K562 (cell line): Measurements from ENCODE around the gene BIVM. TPM values are rescaled to one million over a fixed set of nuclear protein-coding genes. Genes with fewer than 3 reads are reported as not detected.

ENCODE experiments used
- ATAC-seq: fragments of 200-7000 bp; cut with Tn5 transposase; 3 replicates; pipeline ENCODE4 v1.9.1; 2020; ENCODE audit warnings: moderate library complexity
- BruUV-seq: library from RNA; stranded (reverse); fragments of 400-500 nt; replicated peaks from 2 replicates; lab custom pipeline; 2021; lab: Mats Ljungman, UMichigan
- CTCF ChIA-PET: fragments of 300-600 bp; formaldehyde crosslinking; extraction: SDS; loops from one replicate; lab custom pipeline; 2021; ENCODE audit warnings: low intra/inter-chr PET ratio; lab: Yijun Ruan, JAX
- POLR2A ChIA-PET: fragments of 300-600, 350-650 bp; sonication (Branson Sonifier 250); formaldehyde crosslinking; extraction: SDS; loops from one replicate; lab custom pipeline; 2021; ENCODE audit warnings: antibody characterized with exemption, inconsistent platforms; lab: Yijun Ruan, JAX
- DNase-seq, 4 experiments: peaks; one replicate each; pipeline versions ENCODE4 v3.0.0 to v3.0.0-alpha.2; 2011 to 2018; ENCODE audit warnings: low spot score in 3 of 4, mixed read lengths in 3 of 4; ENCODE audit errors: extremely low read depth in 1 of 4
- FAIRE-seq: peaks from 2 replicates; lab custom pipeline; 2011; peaks lifted over from hg19 to GRCh38; lab: Jason Lieb, UNC
- H2AFZ ChIP-seq: 2 replicates; pipeline ENCODE4 v1.6.0; 2011; ENCODE audit warnings: low read depth, low read length, control low read depth, inconsistent platforms
- H3K27ac ChIP-seq: fragments of 200-600 bp; 3 replicates; pipeline ENCODE4 v1.8.0; 2011; ENCODE audit warnings: low read depth, mild to moderate bottlenecking, control low read depth, inconsistent platforms, low read length, moderate library complexity, mixed read lengths; ENCODE audit errors: extremely low read depth
- H3K27me3 ChIP-seq, 2 experiments: fragments of 300-600 bp in 1 of 2; 2 replicates in 1 of 2; 3 replicates in 1 of 2; pipeline versions ENCODE4 v1.6.0 to v1.8.0; 2011; ENCODE audit warnings: inconsistent platforms in 2 of 2, low read length in 2 of 2, mild to moderate bottlenecking in 1 of 2, mixed read lengths in 1 of 2, moderate library complexity in 1 of 2; ENCODE audit not compliant: control insufficient read depth in 2 of 2, insufficient read depth in 2 of 2
- H3K36me3 ChIP-seq: fragments of 300-600 bp; 3 replicates; pipeline ENCODE4 v1.8.0; 2011; ENCODE audit warnings: mild to moderate bottlenecking, low read length, inconsistent platforms; ENCODE audit not compliant: control insufficient read depth, insufficient read depth
- H3K4me1 ChIP-seq, 2 experiments: fragments of 200-600 bp in 1 of 2; replicated peaks in 1 of 2; 2 replicates in 1 of 2; 3 replicates in 1 of 2; pipeline versions ENCODE4 v1.5.1 to v1.8.0; 2011; ENCODE audit warnings: inconsistent platforms in 2 of 2, low read length in 2 of 2, mild to moderate bottlenecking in 1 of 2, mixed read lengths in 1 of 2, moderate library complexity in 1 of 2; ENCODE audit not compliant: control insufficient read depth in 2 of 2, insufficient read depth in 2 of 2
- H3K4me2 ChIP-seq: 2 replicates; pipeline ENCODE4 v1.6.1; 2011; ENCODE audit warnings: low read length, control low read depth, inconsistent platforms, mixed read lengths; ENCODE audit not compliant: insufficient read depth
- H3K4me3 ChIP-seq: fragments of 200-600 bp; sonication (generic), shearing (Covaris generic); 2 replicates; pipeline ENCODE4 v1.5.1; 2016; ENCODE audit warnings: control low read depth, inconsistent platforms
- H3K79me2 ChIP-seq: fragments of 200-600 bp; 3 replicates; pipeline ENCODE4 v1.8.0; 2011; ENCODE audit warnings: low read length, inconsistent platforms; ENCODE audit not compliant: control insufficient read depth, insufficient read depth
- H3K9ac ChIP-seq, 2 experiments: 2 replicates each; pipeline versions ENCODE4 v1.6.0 to v1.6.1; 2011; ENCODE audit warnings: low read depth in 2 of 2, low read length in 2 of 2, control low read depth in 1 of 2, inconsistent platforms in 1 of 2, mild to moderate bottlenecking in 1 of 2, mixed read lengths in 1 of 2; ENCODE audit not compliant: insufficient read depth in 1 of 2
- H3K9me1 ChIP-seq: one replicate; pipeline ENCODE4 v1.6.0; 2011; ENCODE audit warnings: inconsistent platforms, mild to moderate bottlenecking, low read length, moderate library complexity; ENCODE audit not compliant: control insufficient read depth, insufficient read depth
- H3K9me3 ChIP-seq: replicated peaks from 2 replicates; pipeline ENCODE4 v1.5.1; 2011; ENCODE audit warnings: low read depth, low read length, inconsistent platforms; ENCODE audit not compliant: control insufficient read depth, insufficient read depth
- H4K20me1 ChIP-seq: replicated peaks from 2 replicates; pipeline ENCODE4 v1.6.1; 2011; ENCODE audit warnings: low read length, inconsistent platforms, mixed read lengths; ENCODE audit not compliant: control insufficient read depth, insufficient read depth
- CHD4 ChIP-seq: fragments of 200-600 bp; sonication (generic); IDR thresholded peaks from 3 replicates; pipeline ENCODE4 v1.6.1; 2012; ENCODE audit warnings: low read depth, mild to moderate bottlenecking, mixed read lengths, low read length, inconsistent platforms; ENCODE audit not compliant: insufficient read depth, insufficient replicate concordance, poor library complexity, severe bottlenecking
- HDGF ChIP-seq: fragments of 450-650 bp; IDR thresholded peaks from 2 replicates; pipeline ENCODE4 v1.6.1; 2016
- JUN ChIP-seq, 2 experiments: sonication (generic) in 1 of 2; formaldehyde crosslinking in 1 of 2; IDR thresholded peaks; 2 replicates each; pipeline versions ENCODE4 v1.6.1 to v1.8.0; 2012 to 2022; ENCODE audit warnings: borderline replicate concordance in 2 of 2, mild to moderate bottlenecking in 2 of 2, improper control_type of control experiment in 1 of 2, low read depth in 1 of 2, low read length in 1 of 2, missing genetic modification reagents in 1 of 2
- MBD1 ChIP-seq: fragments of 250-450 bp; sonication (Bioruptor Pico); IDR thresholded peaks from 2 replicates; pipeline ENCODE4 v1.8.0; 2022; ENCODE audit warnings: inconsistent platforms
- NFXL1 ChIP-seq: fragments of 450-650 bp; formaldehyde crosslinking; IDR thresholded peaks from 2 replicates; pipeline ENCODE4 v1.4.0; 2021; ENCODE audit warnings: mild to moderate bottlenecking
- ZNF766 ChIP-seq: fragments of 200-800 bp; sonication (Bioruptor generic); conservative IDR thresholded peaks from 2 replicates; pipeline ENCODE4 v1.6.1; 2016; ENCODE audit warnings: missing genetic modification characterization, missing compliant biosample characterization
- WGBS: fragments of 100-300 bp; shearing (Covaris generic); methylation state at CpG from one replicate; pipeline ENCODE4 v1.1.6; 2016; ENCODE audit warnings: low coverage, mixed read lengths; ENCODE audit not compliant: insufficient coverage; ENCODE audit errors: missing lambda C conversion rate; 5-methylcytosine and 5-hydroxymethylcytosine counted together
- in situ Hi-C: fragments of 300-500 bp; cut with MboI; formaldehyde crosslinking; loops from 4 replicates; pipeline ENCODE4 v1.15.0; 2018; ENCODE audit warnings: inconsistent platforms, mixed read lengths
- intact Hi-C: fragments of 100-400 bp; cut with micrococcal nuclease; formaldehyde crosslinking; loops from 2 replicates; pipeline ENCODE4 v1.14.2; 2022
- polyA plus RNA-seq, 8 experiments: library from polyadenylated mRNA; depleted of rRNA in 4 of 8; stranded (reverse) in 5 of 8; unstranded in 3 of 8; fragments of >200 nt; fragmentation: Nextera tagmentation in 2 of 8; fragmentation: Illumina TruSeq in 1 of 8; extraction: Ambion mirVana in 2 of 8; extraction: Trizol in 1 of 8; gene quantifications; 2 replicates each; pipeline versions ENCODE4 v1.2.1 to v1.2.3, GENCODE V29; 2011 to 2014; ENCODE audit warnings: inconsistent platforms in 1 of 8, missing spikeins in 1 of 8
- total RNA-seq, 7 experiments: library from RNA; depleted of rRNA in 6 of 7; stranded (reverse); fragments of >200 nt in 6 of 7; fragmentation: Illumina TruSeq in 2 of 7; extraction: Trizol in 2 of 7; gene quantifications; 2 replicates each; pipeline versions ENCODE4 v1.2.1 to v1.2.3, GENCODE V29; 2011 to 2021; ENCODE audit warnings: low replicate concordance in 1 of 7

Gene BIVM
- total and polyA plus RNA-seq, 9 of the 15 experiments (the other 6 are each of a cell fraction or from before 2014, with no cell fraction given), result 3.6 to 23.1 (median 16.8) TPM

- POLR2A ChIA-PET, result interaction anchor here (1.0 kb wide), 1 partner anchor 9 kb away, joined by 4 read pairs; the partner anchor contains the start of gene TEX30
- CTCF ChIA-PET, result no interaction called here
- intact Hi-C loops, result no loop called here
- H3K9me3 ChIP-seq, result no peaks in the 10 kb centered on the region
- whole genome bisulfite sequencing, result 0% methylated on average over 1 of the region's 1 CpG
- no peak for DNase-seq
- in situ Hi-C loops, result no loop called here
- no TSS peak for BruUV-seq
- H4K20me1 ChIP-seq, result no peaks in the 10 kb centered on the region
- H3K4me3 ChIP-seq, result no peak overlapping the region
- H3K27ac ChIP-seq, result no peak overlapping the region
- no peak overlapping the region for H2AFZ ChIP-seq
- H3K79me2 ChIP-seq, result no peaks in the 10 kb centered on the region
- no peaks in the 10 kb centered on the region for H3K27me3 ChIP-seq
- no peak overlapping the region for H3K4me2 ChIP-seq
- no peak overlapping the region for H3K9ac ChIP-seq
- no peaks in the 10 kb centered on the region for H3K4me1 ChIP-seq
- ATAC-seq, result peak; percentile 48
- H3K36me3 ChIP-seq, result peaks cover 18% of the 10 kb centered on the region; the same call in 1 of the 3 replicates
- H3K9me1 ChIP-seq, result no peaks in the 10 kb centered on the region
- TF ChIP-seq JUN (IDR thresholded peaks at IDR 0.05; ENCODE audit: borderline replicate concordance, low read depth, low read length), result no peak
- TF ChIP-seq JUN (CRISPR knock-in tag; IDR thresholded peaks at IDR 0.05; ENCODE audit: borderline replicate concordance), result no peak
- no peak for TF ChIP-seq ZNF766
- no peak for TF ChIP-seq NFXL1 (CRISPR knock-in tag)
- no peak for TF ChIP-seq CHD4
- TF ChIP-seq HDGF, result no peak
- no peak for TF ChIP-seq MBD1 (CRISPR knock-in tag)
- FAIRE-seq, result no peak
Observed at GRCh38 chr13:102763741-102764140, 35.2 kb upstream of the BIVM start.
